HUES6 (cell line): ENCODE results near the gene NRXN2.
A peak's percentile ranks its signal among the peaks of the same experiment; 100 is the strongest.

Source experiments
- H3K27ac ChIP-seq: 2 replicates; pipeline ENCODE4 v1.7.0; 2013; ENCODE audit warnings: low read depth, mild to moderate bottlenecking, low read length, inconsistent platforms
- H3K27me3 ChIP-seq: 2 replicates; pipeline ENCODE4 v1.6.1; 2013; ENCODE audit warnings: low read length; ENCODE audit not compliant: control insufficient read depth, insufficient read depth
- H3K36me3 ChIP-seq: 2 replicates; pipeline ENCODE4 v1.6.1; 2013; ENCODE audit warnings: low read length; ENCODE audit not compliant: control insufficient read depth, insufficient read depth
- H3K4me1 ChIP-seq: 2 replicates; pipeline ENCODE4 v1.6.1; 2013; ENCODE audit warnings: low read length; ENCODE audit not compliant: control insufficient read depth, insufficient read depth
- H3K4me3 ChIP-seq: 2 replicates; pipeline ENCODE4 v1.5.1; 2013; ENCODE audit warnings: low read depth, low read length
- H3K9ac ChIP-seq: one replicate; pipeline ENCODE4 v1.6.1; 2013; ENCODE audit warnings: mild to moderate bottlenecking, low read length
- H3K9me3 ChIP-seq: 2 replicates; pipeline ENCODE4 v1.6.1; 2013; ENCODE audit warnings: low read depth, low read length; ENCODE audit not compliant: control insufficient read depth, insufficient read depth

The NRXN2 gene

GRCh38 chr11:64642418-64642735 is 80.6 kb downstream of the NRXN2 start:
- H3K36me3 ChIP-seq = no peaks in the 10 kb centered on the region
- peak overlapping the region; percentile 54 for H3K4me3 ChIP-seq
- peaks cover 93% of the 10 kb centered on the region for H3K27me3 ChIP-seq
- no peaks in the 10 kb centered on the region for H3K9me3 ChIP-seq
- H3K4me1 ChIP-seq = peaks cover 23% of the 10 kb centered on the region
- H3K27ac ChIP-seq = no peak overlapping the region
- no peak overlapping the region for H3K9ac ChIP-seq

- peaks cover 23% of the 10 kb centered on the region for H3K4me1 ChIP-seq
- peak overlapping the region; percentile 54 for H3K4me3 ChIP-seq
- no peaks in the 10 kb centered on the region for H3K36me3 ChIP-seq
- H3K9ac ChIP-seq = no peak overlapping the region
- H3K27me3 ChIP-seq = peaks cover 96% of the 10 kb centered on the region
- H3K27ac ChIP-seq = no peak overlapping the region
- H3K9me3 ChIP-seq = no peaks in the 10 kb centered on the region
Measured at GRCh38 chr11:64641596-64642417, 81.2 kb downstream of the NRXN2 start.

DNA sequence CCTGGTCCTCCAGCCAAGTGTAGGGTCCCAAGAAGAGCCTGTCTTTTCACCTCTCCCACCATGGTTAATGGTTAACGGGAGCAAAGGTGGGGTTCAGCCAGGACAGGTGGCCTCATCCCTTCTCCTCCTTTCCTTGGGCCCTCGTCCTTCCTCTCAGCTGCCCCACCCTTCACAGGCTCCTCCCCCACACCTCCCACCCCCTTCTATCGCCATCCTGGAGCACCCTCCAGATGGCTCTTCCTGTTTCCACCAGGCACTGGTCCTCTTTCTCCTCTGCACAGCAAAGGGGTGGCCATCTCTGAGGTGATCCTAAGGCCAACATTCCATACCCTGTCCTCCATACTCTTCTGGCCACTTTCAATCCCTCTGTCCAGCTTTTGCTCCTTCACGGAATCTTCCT is 83.1 kb downstream of the NRXN2 start:
- Histone ChIP-seq H3K4me3 (no peak overlapping the region), H3K9ac (no peak overlapping the region), H3K27me3 (peaks cover 87% of the 10 kb centered on the region), H3K27ac (no peak overlapping the region), H3K36me3 (no peaks in the 10 kb centered on the region), H3K9me3 (no peaks in the 10 kb centered on the region), H3K4me1 (peaks cover 20% of the 10 kb centered on the region)

DNA sequence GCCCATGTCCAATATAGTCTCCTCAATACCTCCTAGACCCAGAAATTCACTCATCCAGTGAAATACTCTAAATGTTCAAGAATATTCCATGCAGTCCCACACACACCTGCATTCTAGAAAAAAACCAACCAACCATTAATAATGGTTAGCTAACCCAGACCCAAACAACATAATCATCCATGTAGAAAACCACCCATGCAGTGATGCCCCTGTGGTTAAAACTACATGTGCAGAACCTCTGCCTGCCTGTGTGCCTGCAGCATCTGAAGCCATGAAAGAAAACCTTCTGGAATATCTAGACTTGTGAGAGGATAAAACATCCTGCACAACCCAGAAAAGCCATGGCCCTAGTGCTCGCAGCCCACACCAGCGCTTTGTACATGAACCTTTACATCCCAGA is 84.2 kb downstream of the NRXN2 start:
- H3K4me1 ChIP-seq = peaks cover 10% of the 10 kb centered on the region
- H3K27ac ChIP-seq = no peak overlapping the region
- H3K36me3 ChIP-seq = no peaks in the 10 kb centered on the region
- no peak overlapping the region for H3K9ac ChIP-seq
- peaks cover 87% of the 10 kb centered on the region for H3K27me3 ChIP-seq
- no peaks in the 10 kb centered on the region for H3K9me3 ChIP-seq
- no peak overlapping the region for H3K4me3 ChIP-seq

- Histone ChIP-seq H3K27me3 (peaks cover 91% of the 10 kb centered on the region), H3K4me1 (peaks cover 8% of the 10 kb centered on the region), H3K9me3 (no peaks in the 10 kb centered on the region), H3K9ac (peak overlapping the region; percentile 52), H3K36me3 (no peaks in the 10 kb centered on the region), H3K4me3 (peak overlapping the region; percentile 70), H3K27ac (no peak overlapping the region)
Measured at GRCh38 chr11:64638018-64638665, 84.9 kb downstream of the NRXN2 start.

GRCh38 chr11:64637334-64638017 is 85.5 kb downstream of the NRXN2 start:
- Histone ChIP-seq H3K9me3 (no peaks in the 10 kb centered on the region), H3K4me3 (peak overlapping the region; percentile 70), H3K27ac (no peak overlapping the region), H3K36me3 (no peaks in the 10 kb centered on the region), H3K9ac (peak overlapping the region; percentile 52), H3K27me3 (peaks cover 91% of the 10 kb centered on the region), H3K4me1 (peaks cover 8% of the 10 kb centered on the region)

GRCh38 chr11:64633555-64634159 is 89.3 kb downstream of the NRXN2 start:
- Histone ChIP-seq H3K27me3 (peaks cover 85% of the 10 kb centered on the region), H3K9me3 (no peaks in the 10 kb centered on the region), H3K27ac (no peak overlapping the region), H3K36me3 (no peaks in the 10 kb centered on the region), H3K4me3 (no peak overlapping the region), H3K9ac (no peak overlapping the region), H3K4me1 (peaks cover 17% of the 10 kb centered on the region)

GRCh38 chr11:64632654-64633053 is 90.3 kb downstream of the NRXN2 start:
- H3K4me1 ChIP-seq = peaks cover 12% of the 10 kb centered on the region
- H3K27ac ChIP-seq = no peak overlapping the region
- H3K4me3 ChIP-seq = no peak overlapping the region
- peaks cover 78% of the 10 kb centered on the region for H3K27me3 ChIP-seq
- no peaks in the 10 kb centered on the region for H3K36me3 ChIP-seq
- no peak overlapping the region for H3K9ac ChIP-seq
- no peaks in the 10 kb centered on the region for H3K9me3 ChIP-seq

DNA sequence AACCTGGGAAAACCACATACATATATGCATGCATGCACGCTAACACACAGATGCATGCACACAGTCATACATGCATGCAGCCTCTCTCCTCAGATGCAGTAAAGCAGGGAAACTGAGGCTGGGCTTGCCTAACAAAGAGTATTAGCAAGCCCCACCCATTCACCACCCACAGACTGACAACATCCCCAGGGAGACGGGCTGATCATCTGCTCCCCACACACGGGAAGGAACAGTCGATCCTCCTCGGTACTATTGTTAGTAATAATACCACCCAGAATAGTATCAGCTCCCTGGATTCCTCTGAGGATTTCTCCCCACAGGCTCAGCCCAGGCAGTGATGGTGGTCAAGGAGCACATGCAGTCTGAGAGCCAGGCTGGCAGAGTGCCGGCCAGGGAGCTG is 90.8 kb downstream of the NRXN2 start:
- Histone ChIP-seq H3K4me1 (peaks cover 9% of the 10 kb centered on the region), H3K36me3 (no peaks in the 10 kb centered on the region), H3K9me3 (no peaks in the 10 kb centered on the region)

DNA sequence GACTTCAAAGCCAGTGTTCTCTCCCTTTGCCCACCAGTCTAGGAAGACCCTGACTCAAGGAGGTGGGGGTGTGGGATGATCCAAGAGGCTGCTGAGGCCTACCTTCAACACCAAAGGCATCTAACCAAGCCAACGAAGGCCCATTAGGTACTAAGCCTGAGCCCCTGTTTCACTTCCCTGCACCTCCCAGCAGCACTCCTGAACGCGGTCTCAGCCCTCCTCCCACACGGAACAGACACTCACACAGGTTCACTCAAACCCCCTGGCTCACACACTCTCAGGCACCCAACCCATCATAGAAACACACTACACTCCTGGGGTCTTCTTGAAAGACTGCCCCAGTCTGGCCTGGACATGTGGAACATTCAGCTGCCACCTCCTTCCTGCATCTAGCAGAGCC is 91.3 kb downstream of the NRXN2 start:
- Histone ChIP-seq H3K4me3 (no peak overlapping the region), H3K27ac (no peak overlapping the region), H3K9me3 (no peaks in the 10 kb centered on the region), H3K4me1 (peaks cover 9% of the 10 kb centered on the region), H3K27me3 (peaks cover 68% of the 10 kb centered on the region), H3K9ac (no peak overlapping the region), H3K36me3 (no peaks in the 10 kb centered on the region)

More for the DNA sequence above, 90.8 kb downstream of the NRXN2 start:
- peaks cover 73% of the 10 kb centered on the region for H3K27me3 ChIP-seq
- H3K27ac ChIP-seq = no peak overlapping the region
- H3K9ac ChIP-seq = no peak overlapping the region
- H3K4me3 ChIP-seq = no peak overlapping the region
